ENCODE results near the gene LY6G6D.

DNA sequence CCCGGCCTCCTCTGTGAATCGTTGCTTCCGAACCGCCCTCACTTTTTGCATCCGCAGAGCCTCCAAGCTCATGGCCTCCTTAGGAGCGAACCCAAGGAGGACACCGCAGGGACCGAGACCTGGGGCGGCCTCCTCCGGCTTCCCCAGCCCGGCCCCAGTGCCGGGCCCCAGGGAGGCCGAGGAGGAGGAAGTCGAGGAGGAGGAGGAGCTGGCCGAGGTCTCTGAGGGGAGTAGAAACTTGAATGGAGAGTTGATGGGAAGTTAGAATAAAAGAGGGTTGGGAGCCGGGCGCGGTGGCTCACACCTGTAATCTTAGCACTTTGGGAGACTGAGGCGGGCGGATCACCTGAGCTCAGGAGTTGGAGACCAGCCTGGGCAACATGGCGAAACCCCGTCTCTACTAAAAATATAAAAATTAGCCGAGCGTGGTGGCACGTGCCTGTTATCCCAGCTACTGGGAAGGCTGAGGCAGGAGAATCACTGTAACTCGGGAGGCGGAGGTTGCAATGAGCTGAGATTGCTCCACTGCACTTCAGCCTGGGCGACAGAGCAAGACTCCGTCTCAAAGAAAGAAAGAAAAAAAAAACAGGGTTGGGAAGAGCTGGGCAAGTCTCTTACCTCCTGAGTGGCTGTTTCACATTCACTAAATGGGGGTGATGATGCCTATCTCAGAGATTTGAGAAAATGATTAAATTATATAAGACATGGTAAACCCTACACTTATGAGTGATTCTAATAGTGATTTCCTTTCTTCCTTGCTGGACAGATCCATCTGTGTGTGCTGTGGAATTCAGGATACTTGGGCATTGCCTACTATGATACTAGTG is 25.5 kb downstream of the LY6G6D start:
- TF ChIP-seq EZH2phosphoT487 (IDR thresholded peaks at IDR 0.05; ENCODE audit: low read depth): no peak
- TF ChIP-seq, protein P1, sequence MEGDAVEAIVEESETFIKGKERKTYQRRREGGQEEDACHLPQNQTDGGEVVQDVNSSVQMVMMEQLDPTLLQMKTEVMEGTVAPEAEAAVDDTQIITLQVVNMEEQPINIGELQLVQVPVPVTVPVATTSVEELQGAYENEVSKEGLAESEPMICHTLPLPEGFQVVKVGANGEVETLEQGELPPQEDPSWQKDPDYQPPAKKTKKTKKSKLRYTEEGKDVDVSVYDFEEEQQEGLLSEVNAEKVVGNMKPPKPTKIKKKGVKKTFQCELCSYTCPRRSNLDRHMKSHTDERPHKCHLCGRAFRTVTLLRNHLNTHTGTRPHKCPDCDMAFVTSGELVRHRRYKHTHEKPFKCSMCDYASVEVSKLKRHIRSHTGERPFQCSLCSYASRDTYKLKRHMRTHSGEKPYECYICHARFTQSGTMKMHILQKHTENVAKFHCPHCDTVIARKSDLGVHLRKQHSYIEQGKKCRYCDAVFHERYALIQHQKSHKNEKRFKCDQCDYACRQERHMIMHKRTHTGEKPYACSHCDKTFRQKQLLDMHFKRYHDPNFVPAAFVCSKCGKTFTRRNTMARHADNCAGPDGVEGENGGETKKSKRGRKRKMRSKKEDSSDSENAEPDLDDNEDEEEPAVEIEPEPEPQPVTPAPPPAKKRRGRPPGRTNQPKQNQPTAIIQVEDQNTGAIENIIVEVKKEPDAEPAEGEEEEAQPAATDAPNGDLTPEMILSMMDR (IDR thresholded peaks at IDR 0.05; ENCODE audit: low read depth, low read length): no peak

All from OCI-LY3 (cell line).